K562 (cell line): ENCODE measurements around the gene E2F2. TPM values are rescaled to one million over a fixed set of nuclear protein-coding genes. Genes with fewer than 3 reads are reported as not detected.
A peak's percentile ranks its signal among the peaks of the same experiment; 100 is the strongest.

Experiments
- CCNT2 ChIP-seq: IDR thresholded peaks from 2 replicates; pipeline ENCODE4 v1.6.1; 2011; ENCODE audit warnings: borderline replicate concordance, low read depth, mild to moderate bottlenecking, moderate library complexity, mixed read lengths, low read length; ENCODE audit not compliant: insufficient read length; ENCODE audit errors: extremely low read depth
- CLOCK ChIP-seq: fragments of 250-450 bp; sonication (Bioruptor Pico); IDR thresholded peaks from 2 replicates; pipeline ENCODE4 v1.4.0; 2020; ENCODE audit warnings: mild to moderate bottlenecking, moderate library complexity, borderline replicate concordance
- ELK3 ChIP-seq: fragments of 450-650 bp; formaldehyde crosslinking; IDR thresholded peaks from 2 replicates; pipeline ENCODE4 v1.4.0; 2020; ENCODE audit warnings: mild to moderate bottlenecking
- ESRRA ChIP-seq: fragments of 450-650 bp; IDR thresholded peaks from 2 replicates; pipeline ENCODE4 v1.6.1; 2014; ENCODE audit warnings: low read depth, mild to moderate bottlenecking, moderate library complexity, borderline replicate concordance
- HMG20A ChIP-seq: fragments of 450-650 bp; formaldehyde crosslinking; conservative IDR thresholded peaks from 2 replicates; pipeline ENCODE4 v1.4.0; 2020; ENCODE audit warnings: mild to moderate bottlenecking, mixed read lengths
- HNRNPLL ChIP-seq: fragments of 200-400 bp; formaldehyde crosslinking; IDR thresholded peaks from 2 replicates; pipeline ENCODE4 v1.6.1; 2017; ENCODE audit warnings: low read length, low read depth, mild to moderate bottlenecking; ENCODE audit not compliant: poor library complexity, severe bottlenecking
- ILF3 ChIP-seq: fragments of 450-650 bp; IDR thresholded peaks from 2 replicates; pipeline ENCODE4 v1.6.1; 2018; ENCODE audit warnings: antibody characterized with exemption, mild to moderate bottlenecking, moderate library complexity, borderline replicate concordance
- MITF ChIP-seq: IDR thresholded peaks from 2 replicates; pipeline ENCODE4 v1.6.1; 2014; ENCODE audit warnings: antibody characterized with exemption
- MTF1 ChIP-seq: fragments of 250-450 bp; sonication (Bioruptor Pico); IDR thresholded peaks from 2 replicates; pipeline ENCODE4 v1.9.0; 2021; ENCODE audit warnings: moderate library complexity, mild to moderate bottlenecking, inconsistent platforms, borderline replicate concordance
- MXI1 ChIP-seq: IDR thresholded peaks from 2 replicates; pipeline ENCODE4 v1.6.1; 2011; ENCODE audit warnings: low read depth, mild to moderate bottlenecking, improper control_type of control experiment, low read length
- PHF8 ChIP-seq: fragments of 200-600 bp; sonication (generic); IDR thresholded peaks from 2 replicates; pipeline ENCODE4 v1.6.1; 2012; ENCODE audit warnings: mixed run types, mild to moderate bottlenecking, inconsistent platforms, low read length, moderate library complexity, borderline replicate concordance
- PYGO2 ChIP-seq: fragments of 450-650 bp; IDR thresholded peaks from 2 replicates; pipeline ENCODE4 v1.6.1; 2016; ENCODE audit warnings: mild to moderate bottlenecking, missing genetic modification characterization, moderate library complexity, missing compliant biosample characterization
- SNIP1 ChIP-seq: fragments of 450-650 bp; IDR thresholded peaks from 2 replicates; pipeline ENCODE4 v1.7.1; 2017; ENCODE audit warnings: low read depth, mild to moderate bottlenecking
- SRSF9 ChIP-seq: fragments of 200-400 bp; formaldehyde crosslinking; IDR thresholded peaks from 2 replicates; pipeline ENCODE4 v1.6.1; 2017; ENCODE audit warnings: low read depth, low read length, borderline replicate concordance
- TCF3 ChIP-seq: sonication (generic); formaldehyde crosslinking; IDR thresholded peaks from 2 replicates; pipeline ENCODE4 v1.4.0; 2020; ENCODE audit warnings: mild to moderate bottlenecking, missing genetic modification reagents
- WHSC1 ChIP-seq: IDR thresholded peaks from one replicate; pipeline ENCODE4 v1.6.1; 2012; ENCODE audit warnings: low read length, control low read depth, inconsistent platforms
- ZFPM2 ChIP-seq: fragments of 250-450 bp; sonication (Bioruptor Pico); IDR thresholded peaks from 2 replicates; pipeline ENCODE4 v1.5.1; 2022; ENCODE audit warnings: mild to moderate bottlenecking
- ZNF184 ChIP-seq: sonication (generic); formaldehyde crosslinking; IDR thresholded peaks from 2 replicates; pipeline ENCODE4 v1.5.0; 2020; ENCODE audit warnings: missing genetic modification reagents
- ZNF507 ChIP-seq: conservative IDR thresholded peaks from 2 replicates; pipeline ENCODE4 v1.6.1; 2017; ENCODE audit warnings: missing genetic modification characterization, missing compliant biosample characterization
- ZNF644 ChIP-seq: fragments of 200-800 bp; sonication (Bioruptor generic); IDR thresholded peaks from 2 replicates; pipeline ENCODE4 v1.6.1; 2016; ENCODE audit warnings: low read depth, missing genetic modification characterization, missing compliant biosample characterization
- ZNF830 ChIP-seq: fragments of 250-450 bp; sonication (Bioruptor Pico); IDR thresholded peaks from 2 replicates; pipeline ENCODE4 v1.5.0; 2021; ENCODE audit warnings: mild to moderate bottlenecking
- polyA plus RNA-seq, 8 experiments: library from polyadenylated mRNA; depleted of rRNA in 4 of 8; stranded (reverse) in 5 of 8; unstranded in 3 of 8; fragments of >200 nt; fragmentation: Nextera tagmentation in 2 of 8; fragmentation: Illumina TruSeq in 1 of 8; extraction: Ambion mirVana in 2 of 8; extraction: Trizol in 1 of 8; gene quantifications; 2 replicates each; pipeline versions ENCODE4 v1.2.1 to v1.2.3, GENCODE V29; 2011 to 2014; ENCODE audit warnings: inconsistent platforms in 1 of 8, missing spikeins in 1 of 8
- total RNA-seq, 7 experiments: library from RNA; depleted of rRNA in 6 of 7; stranded (reverse); fragments of >200 nt in 6 of 7; fragmentation: Illumina TruSeq in 2 of 7; extraction: Trizol in 2 of 7; gene quantifications; 2 replicates each; pipeline versions ENCODE4 v1.2.1 to v1.2.3, GENCODE V29; 2011 to 2021; ENCODE audit warnings: low replicate concordance in 1 of 7

E2F2 gene
- total and polyA plus RNA-seq, 9 of the 15 experiments (the other 6 are each of a cell fraction or from before 2014, with no cell fraction given): 3.1 to 25.3 (median 11.4) TPM

GRCh38 chr1:23530747-23531561, at the start of gene E2F2 (continued):
- TF ChIP-seq CLOCK (CRISPR knock-in tag) (no peak), ZFPM2 (CRISPR knock-in tag) (no peak), ZNF830 (CRISPR knock-in tag) (no peak), PHF8 (peak; percentile 66; the same call in 1 of the 2 replicates), ZNF644 (tag) (no peak), SNIP1 (no peak), CCNT2 (peak; percentile 35), ILF3 (no peak), PYGO2 (tag) (no peak), HMG20A (CRISPR knock-in tag) (no peak), MTF1 (no peak), TCF3 (CRISPR knock-in tag) (no peak; the same call in 1 of the 2 replicates), HNRNPLL (no peak), ESRRA (no peak), ZNF184 (CRISPR knock-in tag) (no peak), WHSC1 (no peak), SRSF9 (no peak), MITF (no peak), MXI1 (no peak), ZNF507 (tag) (no peak), ELK3 (CRISPR knock-in tag) (no peak)
